GM13976 (cell line): Measurements from ENCODE around the gene ALDH16A1.

Source experiments
- DNase-seq: peaks from one replicate; pipeline ENCODE4 v3.0.0; 2012; ENCODE audit warnings: low spot score
- CTCF ChIP-seq: IDR thresholded peaks from 2 replicates; pipeline ENCODE4 v1.5.1; 2012; ENCODE audit warnings: borderline replicate concordance, mild to moderate bottlenecking; ENCODE audit not compliant: insufficient read depth; ENCODE audit errors: extremely low read depth, missing control alignments, control extremely low read depth
- in situ Hi-C: fragments of 300-500 bp; cut with MboI; formaldehyde crosslinking; loops from one replicate; pipeline ENCODE4 v1.12.0; 2022; ENCODE audit warnings: low sequenced_read_pairs, mixed read lengths, inconsistent platforms; ENCODE audit not compliant: unreplicated experiment

ALDH16A1 gene

GRCh38 chr19:49423071-49423984 is 29.7 kb upstream of the ALDH16A1 start, which contains the start of gene PTH2:
TSS of gene PTH2 (minus strand) at chr19:49423441. CDS start at chr19:49423339, 102 bp downstream.
- no peak for DNase-seq
- TF ChIP-seq CTCF = no peak
- in situ Hi-C loops = no loop called here

GRCh38 chr19:49423985-49424303 is 29.1 kb upstream of the ALDH16A1 start:
- in situ Hi-C loops = no loop called here
- DNase-seq = no peak
- TF ChIP-seq CTCF = no peak

GRCh38 chr19:49425178-49425577 is 27.8 kb upstream of the ALDH16A1 start, which contains the start of gene GFY:
TSS of gene GFY (plus strand) at chr19:49425388. CDS start at chr19:49426431, 1,043 bp downstream.
- no peak for TF ChIP-seq CTCF

GRCh38 chr19:49425922-49426592 is 27.0 kb upstream of the ALDH16A1 start:
- in situ Hi-C loops = loop anchor here (25.0 kb wide), 1 partner anchor 164 kb away; no protein-coding TSS in a partner anchor
- DNase-seq = peak; percentile 38
- TF ChIP-seq CTCF = no peak

More at GRCh38 chr19:49425178-49425577, 27.8 kb upstream of the ALDH16A1 start, which contains the start of gene GFY:
- in situ Hi-C loops = loop anchor here (25.0 kb wide), 1 partner anchor 163 kb away; no protein-coding TSS in a partner anchor
- DNase-seq = no peak

GRCh38 chr19:49427339-49427738 is 25.7 kb upstream of the ALDH16A1 start:
- in situ Hi-C loops = loop anchor here (25.0 kb wide), 1 partner anchor 165 kb away; no protein-coding TSS in a partner anchor
- TF ChIP-seq CTCF = no peak
- no peak for DNase-seq

GRCh38 chr19:49427855-49428546 is 25.0 kb upstream of the ALDH16A1 start:
- in situ Hi-C loops = loop anchor here (25.0 kb wide), 1 partner anchor 166 kb away; no protein-coding TSS in a partner anchor
- no peak for TF ChIP-seq CTCF
- DNase-seq = peak; percentile 72
